Measurements from ENCODE around the gene KNG1.

The KNG1 gene

DNA sequence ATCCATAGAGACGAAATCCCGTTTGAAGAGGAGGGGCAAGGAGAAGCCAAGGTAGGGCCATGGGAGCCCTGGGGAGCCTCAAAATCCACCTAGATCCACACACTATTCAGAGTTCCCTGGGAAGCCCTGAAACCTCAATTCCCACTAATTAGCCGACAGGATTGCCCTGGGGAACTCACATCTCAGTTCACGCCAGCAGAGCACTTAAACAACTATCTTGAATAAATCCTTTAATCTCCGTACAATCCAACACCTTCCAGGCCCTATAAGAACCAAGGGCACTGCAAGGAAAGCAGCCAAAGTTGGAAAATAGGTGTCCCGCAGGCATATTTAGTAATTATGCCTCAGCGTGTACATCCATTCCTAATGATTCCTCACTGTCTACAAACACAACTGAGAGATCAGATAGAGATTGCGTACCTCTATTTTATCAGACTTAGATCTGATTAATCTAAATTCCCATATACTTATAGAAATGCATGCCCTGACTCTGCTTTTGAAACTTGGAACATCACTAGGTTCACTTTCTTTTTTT, 40.6 kb downstream of the KNG1 start:
- H3K27ac ChIP-seq (ENCODE audit: low read depth, low read length), result no peak overlapping the region
- no peaks in the 10 kb centered on the region for H3K9me3 ChIP-seq (ENCODE audit: insufficient read depth, low read length)
- H3K4me3 ChIP-seq (ENCODE audit: insufficient read depth, low read length, poor library complexity, severe bottlenecking), result no peak overlapping the region
- no peak overlapping the region for H3K4me2 ChIP-seq (ENCODE audit: low read depth, low read length, poor library complexity, severe bottlenecking)
- TF ChIP-seq, protein P1, sequence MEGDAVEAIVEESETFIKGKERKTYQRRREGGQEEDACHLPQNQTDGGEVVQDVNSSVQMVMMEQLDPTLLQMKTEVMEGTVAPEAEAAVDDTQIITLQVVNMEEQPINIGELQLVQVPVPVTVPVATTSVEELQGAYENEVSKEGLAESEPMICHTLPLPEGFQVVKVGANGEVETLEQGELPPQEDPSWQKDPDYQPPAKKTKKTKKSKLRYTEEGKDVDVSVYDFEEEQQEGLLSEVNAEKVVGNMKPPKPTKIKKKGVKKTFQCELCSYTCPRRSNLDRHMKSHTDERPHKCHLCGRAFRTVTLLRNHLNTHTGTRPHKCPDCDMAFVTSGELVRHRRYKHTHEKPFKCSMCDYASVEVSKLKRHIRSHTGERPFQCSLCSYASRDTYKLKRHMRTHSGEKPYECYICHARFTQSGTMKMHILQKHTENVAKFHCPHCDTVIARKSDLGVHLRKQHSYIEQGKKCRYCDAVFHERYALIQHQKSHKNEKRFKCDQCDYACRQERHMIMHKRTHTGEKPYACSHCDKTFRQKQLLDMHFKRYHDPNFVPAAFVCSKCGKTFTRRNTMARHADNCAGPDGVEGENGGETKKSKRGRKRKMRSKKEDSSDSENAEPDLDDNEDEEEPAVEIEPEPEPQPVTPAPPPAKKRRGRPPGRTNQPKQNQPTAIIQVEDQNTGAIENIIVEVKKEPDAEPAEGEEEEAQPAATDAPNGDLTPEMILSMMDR (IDR thresholded peaks at IDR 0.05; ENCODE audit: insufficient read depth, low read length, poor library complexity, severe bottlenecking), result no peak
- TF ChIP-seq EZH2phosphoT487 (conservative IDR thresholded peaks at IDR 0.05; ENCODE audit: low read length), result no peak
- H3K27me3 ChIP-seq (ENCODE audit: low read length), result no peaks in the 10 kb centered on the region
- no peaks in the 10 kb centered on the region for H3K9me2 ChIP-seq (replicated peaks; ENCODE audit: insufficient read depth, low read length)
- no peak overlapping the region for H3K9ac ChIP-seq (ENCODE audit: low read length)
- no peaks in the 10 kb centered on the region for H3F3A ChIP-seq (ENCODE audit: insufficient read depth)
- no peaks in the 10 kb centered on the region for H3K36me3 ChIP-seq (ENCODE audit: low read length)
- H4K20me1 ChIP-seq (ENCODE audit: low read depth, low read length), result no peaks in the 10 kb centered on the region
- no peaks in the 10 kb centered on the region for H3K79me2 ChIP-seq (ENCODE audit: insufficient read depth, low read length)
- H2AFZ ChIP-seq (ENCODE audit: low read depth, low read length, severe bottlenecking), result no peak overlapping the region

DNA sequence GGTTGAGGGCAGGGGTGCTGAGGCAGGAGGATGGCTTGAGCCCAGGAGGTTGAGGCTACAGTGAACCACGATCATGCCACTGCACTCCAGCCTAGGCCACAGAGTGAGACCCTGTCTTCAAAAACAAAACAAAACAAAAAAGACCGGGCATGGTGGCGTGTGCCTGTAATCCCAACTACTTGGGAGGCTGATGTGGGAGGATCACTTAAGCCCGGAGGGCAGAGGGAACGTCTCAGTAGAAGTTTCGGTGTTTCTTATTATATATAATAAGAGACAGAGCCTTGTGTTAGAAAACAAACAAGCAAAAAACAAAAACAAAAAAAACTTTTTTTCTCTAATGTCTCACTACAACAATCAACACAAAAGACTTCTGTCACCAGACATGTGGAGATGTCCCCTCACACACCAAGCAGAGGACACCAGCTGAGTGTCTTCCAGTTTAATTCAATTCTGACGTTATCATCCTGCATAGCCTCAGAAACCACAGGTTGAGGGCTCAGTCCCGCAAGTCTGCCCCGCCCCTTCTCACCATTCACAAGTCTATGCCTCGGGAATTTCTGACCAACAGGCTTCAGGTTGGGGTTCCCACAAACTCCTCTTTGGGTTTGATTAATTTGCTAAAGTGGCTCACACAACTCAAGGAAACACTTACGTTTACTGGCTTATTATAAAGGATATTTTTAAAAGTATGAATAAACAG, 42.2 kb downstream of the KNG1 start:
- Histone ChIP-seq H3K9me2 (replicated peaks; ENCODE audit: insufficient read depth, low read length) (no peaks in the 10 kb centered on the region), H3K9ac (ENCODE audit: low read length) (no peak overlapping the region), H3F3A (ENCODE audit: insufficient read depth) (no peaks in the 10 kb centered on the region), H3K4me3 (ENCODE audit: insufficient read depth, low read length, poor library complexity, severe bottlenecking) (no peak overlapping the region), H2AFZ (ENCODE audit: low read depth, low read length, severe bottlenecking) (no peak overlapping the region), H4K20me1 (ENCODE audit: low read depth, low read length) (no peaks in the 10 kb centered on the region), H3K4me2 (ENCODE audit: low read depth, low read length, poor library complexity, severe bottlenecking) (no peak overlapping the region), H3K27ac (ENCODE audit: low read depth, low read length) (no peak overlapping the region), H3K36me3 (ENCODE audit: low read length) (no peaks in the 10 kb centered on the region), H3K79me2 (ENCODE audit: insufficient read depth, low read length) (no peaks in the 10 kb centered on the region), H3K27me3 (ENCODE audit: low read length) (no peaks in the 10 kb centered on the region), H3K9me3 (ENCODE audit: insufficient read depth, low read length) (no peaks in the 10 kb centered on the region)
- TF ChIP-seq EZH2phosphoT487 (conservative IDR thresholded peaks at IDR 0.05; ENCODE audit: low read length), result no peak
- TF ChIP-seq, protein P1 (IDR thresholded peaks at IDR 0.05; ENCODE audit: insufficient read depth, low read length, poor library complexity, severe bottlenecking), result no peak

DNA sequence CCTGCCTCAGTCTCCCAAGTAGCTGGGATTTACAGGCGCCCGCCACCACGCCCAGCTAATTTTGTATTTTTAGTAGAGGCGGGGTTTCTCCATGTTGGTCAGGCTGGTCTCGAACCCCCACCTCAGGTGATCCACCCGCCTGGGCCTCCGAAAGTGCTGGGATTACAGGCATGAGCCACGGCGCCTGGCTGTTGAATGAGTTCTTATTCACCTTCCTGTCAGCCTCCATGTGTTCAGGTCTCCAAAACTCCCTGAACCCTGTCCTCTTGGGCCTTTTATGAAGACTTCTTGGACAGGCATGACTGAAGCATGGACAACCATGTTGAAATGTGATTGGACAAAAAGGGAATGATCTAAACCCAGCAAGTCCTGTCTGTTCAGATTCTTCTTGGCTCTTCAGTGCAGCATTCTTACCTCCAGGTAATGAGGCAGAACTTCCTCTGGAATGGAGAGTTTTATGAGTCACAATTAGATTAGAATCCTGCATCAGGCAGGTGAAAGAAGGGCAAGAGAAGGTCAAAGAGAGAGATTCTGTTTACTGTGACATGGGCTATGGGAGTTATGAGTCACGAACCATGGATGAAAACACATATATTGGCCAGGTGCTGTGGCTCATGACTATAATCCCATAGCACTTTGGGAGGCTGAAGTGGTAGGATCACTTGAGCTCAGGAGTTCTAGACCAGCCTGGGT, 43.1 kb downstream of the KNG1 start:
- Histone ChIP-seq H3K9ac (ENCODE audit: low read length) (no peak overlapping the region), H4K20me1 (ENCODE audit: low read depth, low read length) (no peaks in the 10 kb centered on the region), H3K27ac (ENCODE audit: low read depth, low read length) (no peak overlapping the region), H3K36me3 (ENCODE audit: low read length) (no peaks in the 10 kb centered on the region), H3F3A (ENCODE audit: insufficient read depth) (no peaks in the 10 kb centered on the region), H2AFZ (ENCODE audit: low read depth, low read length, severe bottlenecking) (no peak overlapping the region), H3K27me3 (ENCODE audit: low read length) (no peaks in the 10 kb centered on the region), H3K4me2 (ENCODE audit: low read depth, low read length, poor library complexity, severe bottlenecking) (no peak overlapping the region), H3K79me2 (ENCODE audit: insufficient read depth, low read length) (no peaks in the 10 kb centered on the region), H3K9me3 (ENCODE audit: insufficient read depth, low read length) (no peaks in the 10 kb centered on the region), H3K9me2 (replicated peaks; ENCODE audit: insufficient read depth, low read length) (no peaks in the 10 kb centered on the region), H3K4me3 (ENCODE audit: insufficient read depth, low read length, poor library complexity, severe bottlenecking) (no peak overlapping the region)
- no peak for TF ChIP-seq EZH2phosphoT487 (conservative IDR thresholded peaks at IDR 0.05; ENCODE audit: low read length)
- TF ChIP-seq, protein P1 (IDR thresholded peaks at IDR 0.05; ENCODE audit: insufficient read depth, low read length, poor library complexity, severe bottlenecking), result no peak
